Measurements from ENCODE around the gene CAMTA1. TPM values are rescaled to one million over a fixed set of nuclear protein-coding genes. Genes with fewer than 3 reads are reported as not detected.
A peak's percentile ranks its signal among the peaks of the same experiment; 100 is the strongest.

CAMTA1 gene
- total RNA-seq, 1 experiment from 2014 or later = 102 TPM

DNA sequence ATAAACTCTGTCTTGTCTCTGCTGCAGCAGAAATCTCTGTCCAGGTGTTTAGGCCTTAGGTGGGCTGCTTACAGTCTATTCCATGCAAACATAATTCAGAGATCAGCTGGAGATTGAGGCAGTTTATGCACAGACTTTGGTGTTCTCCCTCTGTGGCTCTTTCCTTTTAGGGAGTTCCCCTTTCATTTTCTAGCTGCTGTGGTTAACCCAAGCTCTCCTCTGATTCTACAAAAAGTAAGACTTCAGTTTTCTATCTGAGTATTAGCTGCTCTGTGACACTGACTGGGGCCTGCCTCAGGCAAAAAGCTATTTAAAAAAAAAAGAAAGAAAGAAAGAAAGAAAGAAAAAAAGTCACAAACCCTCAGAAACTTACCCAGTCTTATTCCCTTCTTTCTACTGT lies 211.1 kb downstream of the CAMTA1 start:
- in situ Hi-C loops (cut with HindIII; ENCODE audit: low pct_unique_long_range_greater_than_20kb, low sequenced_read_pairs) = no loop called here
- no peak for DNase-seq (ENCODE audit: low read depth)

DNA sequence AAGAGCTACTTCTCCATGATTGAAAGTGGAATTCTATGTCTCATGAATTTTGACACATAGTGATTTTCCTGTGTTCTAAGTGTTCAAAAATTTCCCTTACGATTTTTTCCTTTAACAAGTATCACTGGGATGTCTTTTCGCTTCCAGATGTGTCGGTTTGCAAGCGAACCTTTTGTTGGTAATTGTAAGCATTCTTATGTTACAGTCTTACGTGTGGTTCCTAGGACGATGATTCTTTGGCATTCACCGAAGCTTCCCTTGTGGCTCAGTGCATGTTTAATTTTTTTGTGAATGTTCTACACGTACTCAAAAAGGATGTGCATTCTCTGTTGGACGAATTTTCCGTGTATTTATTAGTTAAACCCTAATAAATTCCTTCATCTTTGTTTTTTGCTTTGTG lies 211.6 kb downstream of the CAMTA1 start:
- in situ Hi-C loops (cut with HindIII; ENCODE audit: low pct_unique_long_range_greater_than_20kb, low sequenced_read_pairs) = no loop called here
- DNase-seq (ENCODE audit: low read depth) = no peak

DNA sequence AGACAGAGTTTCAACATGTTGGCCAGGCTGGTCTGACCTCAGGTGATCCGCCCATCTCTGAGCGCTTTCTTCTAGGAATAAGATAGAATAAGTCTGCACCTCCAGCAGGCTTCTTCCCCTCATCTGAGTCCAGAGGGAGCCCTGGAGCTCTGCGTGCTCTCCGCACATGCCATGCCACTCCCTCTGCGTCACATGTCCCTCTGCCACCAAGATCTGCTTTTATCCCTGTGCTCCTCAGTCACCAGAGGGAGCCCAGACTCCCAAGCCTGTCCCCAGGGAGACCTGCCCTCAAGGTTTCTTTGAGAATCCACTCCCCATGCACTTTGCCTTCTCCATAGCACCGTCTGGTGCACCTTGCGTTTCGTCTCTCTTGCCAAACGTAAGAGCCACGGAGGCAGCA lies 213.0 kb downstream of the CAMTA1 start:
- DNase-seq (ENCODE audit: low read depth) = peak; percentile 17
- in situ Hi-C loops (cut with HindIII; ENCODE audit: low pct_unique_long_range_greater_than_20kb, low sequenced_read_pairs) = no loop called here

DNA sequence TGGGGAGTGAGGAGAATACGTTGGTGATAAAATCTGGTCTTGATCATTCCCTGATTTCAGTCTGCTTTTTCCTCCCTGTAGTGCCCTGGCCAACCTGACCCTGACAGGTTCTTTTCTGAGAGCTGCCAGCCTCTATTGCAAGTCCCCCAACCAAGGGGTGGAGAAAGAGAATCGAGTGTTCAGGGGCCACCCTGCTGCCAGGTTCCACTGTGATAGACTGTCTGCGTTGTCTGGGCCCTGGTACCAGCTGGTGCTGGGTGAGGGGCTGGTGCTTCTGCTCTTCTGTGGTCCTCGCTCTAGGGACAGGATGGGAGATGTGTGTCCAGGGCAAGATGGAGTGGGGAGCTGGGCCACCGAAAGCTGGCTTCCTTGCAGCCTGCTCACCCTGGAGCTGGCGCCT lies 214.6 kb downstream of the CAMTA1 start:
- DNase-seq (ENCODE audit: low read depth) = no peak
- in situ Hi-C loops (cut with HindIII; ENCODE audit: low pct_unique_long_range_greater_than_20kb, low sequenced_read_pairs) = no loop called here

DNA sequence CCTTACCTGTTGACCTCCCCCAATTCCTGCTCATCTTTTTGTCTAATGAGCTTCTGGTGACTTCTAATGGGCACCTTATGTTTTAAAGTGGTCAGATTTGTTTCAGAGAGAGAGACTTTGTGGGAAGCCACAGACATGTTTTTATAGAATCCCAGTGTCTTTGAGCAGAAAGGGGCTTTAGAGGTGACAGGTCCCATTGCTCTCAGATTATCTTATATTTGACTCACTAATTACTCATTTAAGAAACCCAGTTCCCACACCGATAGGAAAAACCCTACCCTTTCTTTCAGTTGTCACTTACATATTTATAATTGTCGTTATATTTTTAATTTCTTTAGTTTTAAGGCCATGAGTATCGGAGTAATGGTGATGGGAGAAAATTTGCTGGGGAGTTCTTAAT lies 215.5 kb downstream of the CAMTA1 start:
- no peak for DNase-seq (ENCODE audit: low read depth)
- in situ Hi-C loops (cut with HindIII; ENCODE audit: low pct_unique_long_range_greater_than_20kb, low sequenced_read_pairs) = no loop called here

DNA sequence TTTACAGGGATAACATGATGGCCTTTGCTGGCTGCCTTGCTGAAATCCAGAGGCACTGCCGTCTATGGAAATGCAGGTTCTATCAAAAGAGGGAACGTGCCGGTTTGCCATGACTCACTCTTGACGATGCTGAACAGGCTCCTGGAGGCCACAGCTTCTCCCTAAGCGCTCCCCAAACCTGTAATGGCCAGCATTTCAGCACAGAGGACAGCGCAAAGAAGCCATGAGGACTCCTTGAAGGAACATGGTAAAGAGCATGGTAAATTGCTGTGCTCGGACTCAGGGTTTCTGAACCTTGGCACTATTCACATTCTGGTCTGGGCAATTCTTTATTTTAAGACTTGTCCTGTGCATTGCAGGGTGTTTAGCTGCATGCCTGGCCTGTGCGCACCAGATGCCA lies 217.5 kb downstream of the CAMTA1 start:
- in situ Hi-C loops (cut with HindIII; ENCODE audit: low pct_unique_long_range_greater_than_20kb, low sequenced_read_pairs) = no loop called here
- DNase-seq (ENCODE audit: low read depth) = no peak

DNA sequence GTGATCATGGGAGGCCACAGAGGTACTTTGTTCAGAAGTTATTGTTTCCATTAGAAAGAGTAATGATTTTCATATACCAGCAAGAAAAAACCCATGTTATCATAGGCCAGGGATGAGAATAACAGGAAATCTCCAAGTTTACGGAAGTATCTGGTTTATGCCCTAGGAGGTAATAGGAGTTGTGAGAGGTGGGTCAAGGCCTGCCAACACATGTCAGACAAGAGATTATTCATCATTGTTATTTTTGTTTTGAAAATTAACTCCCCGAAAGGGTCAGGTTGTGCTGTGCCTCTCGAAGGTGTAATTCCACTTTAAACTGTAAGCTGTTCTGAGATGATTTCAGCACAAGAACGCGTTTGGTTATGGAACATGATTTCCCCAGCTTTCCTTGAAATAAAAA lies 218.4 kb downstream of the CAMTA1 start:
- no peak for DNase-seq (ENCODE audit: low read depth)
- in situ Hi-C loops (cut with HindIII; ENCODE audit: low pct_unique_long_range_greater_than_20kb, low sequenced_read_pairs) = no loop called here

DNA sequence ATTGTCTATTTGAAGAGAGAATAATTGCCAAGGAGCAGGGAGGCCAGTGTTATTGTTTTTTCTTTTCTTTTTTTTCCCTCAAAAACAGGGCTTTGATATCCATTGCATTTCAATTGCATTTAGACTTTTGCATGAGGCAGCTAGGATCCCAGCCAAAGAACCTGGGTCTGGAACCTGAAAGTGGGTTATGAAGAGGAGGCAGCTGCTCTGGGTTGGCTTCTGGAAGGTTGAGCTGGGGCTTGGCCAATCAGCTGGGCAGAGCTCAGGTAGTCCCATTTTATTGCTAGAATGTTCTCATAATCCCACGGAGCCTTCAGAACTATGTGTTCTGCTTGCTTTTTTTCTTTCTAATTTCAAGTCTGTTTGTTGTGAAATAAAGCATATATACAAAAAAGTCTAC lies 218.9 kb downstream of the CAMTA1 start:
- in situ Hi-C loops (cut with HindIII; ENCODE audit: low pct_unique_long_range_greater_than_20kb, low sequenced_read_pairs) = no loop called here
- no peak for DNase-seq (ENCODE audit: low read depth)

DNA sequence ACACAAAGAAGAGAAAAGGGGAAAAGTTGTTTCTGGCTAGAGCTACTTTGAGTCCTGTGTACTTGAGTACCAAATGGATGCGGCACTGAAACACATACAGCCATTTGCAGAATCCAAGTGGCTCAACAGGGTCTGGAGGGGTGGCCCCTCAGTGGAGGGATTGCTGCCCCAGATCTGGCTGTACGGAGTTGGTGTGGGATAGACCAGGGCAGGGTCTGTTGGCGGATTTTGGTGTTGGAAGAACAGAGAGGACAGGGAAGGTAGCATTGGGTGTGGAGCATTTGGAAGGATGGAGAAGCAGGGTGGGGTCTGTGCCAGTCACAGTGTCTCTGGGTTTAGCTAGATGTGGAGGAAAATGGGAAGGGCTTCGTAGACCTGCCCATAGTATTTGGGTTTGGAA lies 220.5 kb downstream of the CAMTA1 start:
- in situ Hi-C loops (cut with HindIII; ENCODE audit: low pct_unique_long_range_greater_than_20kb, low sequenced_read_pairs) = no loop called here
- DNase-seq (ENCODE audit: low read depth) = no peak

DNA sequence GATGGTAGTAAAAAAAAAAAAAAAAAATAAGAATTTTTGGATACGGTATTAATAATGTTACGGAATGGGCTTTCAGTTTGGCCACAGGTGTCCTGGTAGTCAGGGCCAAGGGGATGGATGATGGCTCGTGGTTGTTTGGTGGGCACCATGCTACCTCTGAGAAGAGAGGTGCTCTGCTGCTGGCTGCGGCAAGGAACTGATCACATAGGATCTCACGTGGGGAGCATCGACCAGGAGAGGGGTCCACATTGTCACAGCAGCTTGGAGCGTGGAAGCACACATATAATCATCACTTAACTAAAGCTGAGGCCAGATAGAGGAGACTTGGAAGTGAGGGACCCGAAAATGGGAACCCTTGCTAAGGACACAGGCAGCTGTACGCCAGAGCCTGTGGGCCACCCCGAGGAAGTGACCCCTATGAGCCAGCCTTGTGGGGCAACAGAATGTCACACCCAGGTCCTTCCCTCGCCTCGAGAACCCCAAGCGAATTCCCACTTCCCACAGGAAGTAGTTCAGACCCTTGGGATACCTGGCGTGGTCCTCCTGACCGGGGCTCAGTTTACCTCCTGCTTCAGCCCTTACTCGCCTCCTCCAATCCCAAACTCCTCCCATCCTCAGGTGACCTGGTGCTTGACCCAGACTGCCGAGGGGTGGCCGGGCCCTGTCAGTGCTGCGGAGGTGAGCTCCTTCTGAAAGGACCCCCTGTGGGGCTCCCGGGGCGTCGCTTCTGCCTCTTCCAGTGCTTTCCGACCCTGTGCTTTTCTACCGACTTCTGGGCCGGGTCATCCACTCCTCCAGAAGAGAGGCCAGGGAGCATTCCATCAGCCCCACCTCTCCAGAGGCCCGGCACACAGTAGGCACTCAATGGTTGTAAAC lies 222.0 kb downstream of the CAMTA1 start:
- in situ Hi-C loops (cut with HindIII; ENCODE audit: low pct_unique_long_range_greater_than_20kb, low sequenced_read_pairs) = no loop called here

DNA sequence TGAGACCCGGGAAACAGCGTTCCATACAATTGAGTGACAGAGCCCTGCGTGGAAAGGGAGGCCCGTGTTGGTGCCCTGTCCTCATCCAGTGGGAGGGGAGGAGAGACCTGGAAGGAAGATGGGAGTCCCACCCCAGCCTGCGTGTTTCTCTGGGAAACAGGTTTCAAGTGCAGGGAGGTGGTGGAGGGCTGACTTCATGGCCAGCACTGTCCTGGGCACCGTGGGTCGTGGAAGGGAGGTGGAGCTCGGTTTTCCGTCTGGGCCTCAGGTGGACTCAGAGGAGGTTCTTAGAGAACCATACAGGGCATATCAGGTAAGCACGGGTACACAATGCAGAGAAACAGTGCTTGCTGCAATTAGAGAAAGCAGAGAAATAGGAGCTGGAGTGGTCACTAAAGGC lies 222.6 kb downstream of the CAMTA1 start:
- DNase-seq (ENCODE audit: low read depth) = no peak
- in situ Hi-C loops (cut with HindIII; ENCODE audit: low pct_unique_long_range_greater_than_20kb, low sequenced_read_pairs) = no loop called here

More for the DNA sequence above, 222.0 kb downstream of the CAMTA1 start:
- no peak for DNase-seq (ENCODE audit: low read depth)

DNA sequence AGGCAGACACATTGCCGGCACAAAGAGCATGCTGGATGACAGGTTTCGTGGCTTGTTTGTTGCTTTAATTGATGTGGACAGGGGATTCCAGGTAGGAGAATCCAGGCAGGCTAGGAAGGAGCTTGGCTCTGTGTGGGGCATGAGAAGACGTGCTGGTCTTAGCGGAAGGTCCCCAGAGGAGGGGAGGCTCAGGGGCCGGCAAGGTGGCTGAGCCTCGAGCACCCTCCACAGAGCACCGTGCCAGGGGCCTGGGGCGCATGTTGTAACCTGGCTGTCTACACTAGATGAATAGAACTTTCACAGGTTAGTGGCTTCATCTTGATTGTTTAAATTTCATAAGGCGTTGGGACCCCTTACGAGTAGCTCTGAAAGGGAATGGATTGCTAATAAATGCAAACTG lies 223.1 kb downstream of the CAMTA1 start:
- DNase-seq (ENCODE audit: low read depth) = no peak
- in situ Hi-C loops (cut with HindIII; ENCODE audit: low pct_unique_long_range_greater_than_20kb, low sequenced_read_pairs) = no loop called here

DNA sequence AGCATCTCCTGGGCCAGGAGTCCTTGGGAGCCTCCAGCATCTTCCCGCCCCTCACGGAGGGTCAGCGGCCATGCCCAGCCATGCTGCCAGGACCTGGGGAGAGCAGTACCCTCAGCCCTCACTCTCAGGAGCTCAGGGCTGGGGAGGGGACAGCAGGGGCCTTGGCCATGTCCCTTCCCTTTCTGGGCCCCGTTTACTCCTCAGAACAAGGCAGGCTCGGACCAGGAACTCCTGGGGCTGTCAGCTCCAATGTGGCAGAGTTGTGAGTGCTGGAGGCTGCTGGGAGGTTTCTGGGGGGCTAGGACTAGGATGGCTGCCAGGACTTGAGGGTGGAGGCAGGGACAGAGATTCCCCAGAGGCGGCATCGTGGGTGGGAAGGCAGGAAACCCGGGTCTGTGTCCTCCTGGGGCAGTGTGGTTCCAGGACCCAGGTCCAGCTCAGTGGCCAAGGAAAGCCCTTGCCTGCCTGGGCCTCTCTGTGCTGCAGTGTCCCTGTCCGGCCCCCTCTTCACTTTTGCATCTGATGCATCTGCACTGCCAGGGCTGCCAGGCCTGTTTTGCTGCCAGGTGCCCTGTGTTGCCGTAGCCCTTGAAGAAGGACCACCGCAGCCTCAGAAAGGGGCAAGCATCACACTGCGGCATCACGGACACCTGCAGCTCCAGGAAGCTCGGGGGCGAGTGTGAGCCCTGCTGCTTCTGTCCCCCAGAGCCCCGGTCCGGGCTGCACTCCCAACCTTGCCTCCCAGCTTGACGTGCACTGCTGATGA lies 223.9 kb downstream of the CAMTA1 start:
- in situ Hi-C loops (cut with HindIII; ENCODE audit: low pct_unique_long_range_greater_than_20kb, low sequenced_read_pairs) = no loop called here
- no peak for DNase-seq (ENCODE audit: low read depth)

DNA sequence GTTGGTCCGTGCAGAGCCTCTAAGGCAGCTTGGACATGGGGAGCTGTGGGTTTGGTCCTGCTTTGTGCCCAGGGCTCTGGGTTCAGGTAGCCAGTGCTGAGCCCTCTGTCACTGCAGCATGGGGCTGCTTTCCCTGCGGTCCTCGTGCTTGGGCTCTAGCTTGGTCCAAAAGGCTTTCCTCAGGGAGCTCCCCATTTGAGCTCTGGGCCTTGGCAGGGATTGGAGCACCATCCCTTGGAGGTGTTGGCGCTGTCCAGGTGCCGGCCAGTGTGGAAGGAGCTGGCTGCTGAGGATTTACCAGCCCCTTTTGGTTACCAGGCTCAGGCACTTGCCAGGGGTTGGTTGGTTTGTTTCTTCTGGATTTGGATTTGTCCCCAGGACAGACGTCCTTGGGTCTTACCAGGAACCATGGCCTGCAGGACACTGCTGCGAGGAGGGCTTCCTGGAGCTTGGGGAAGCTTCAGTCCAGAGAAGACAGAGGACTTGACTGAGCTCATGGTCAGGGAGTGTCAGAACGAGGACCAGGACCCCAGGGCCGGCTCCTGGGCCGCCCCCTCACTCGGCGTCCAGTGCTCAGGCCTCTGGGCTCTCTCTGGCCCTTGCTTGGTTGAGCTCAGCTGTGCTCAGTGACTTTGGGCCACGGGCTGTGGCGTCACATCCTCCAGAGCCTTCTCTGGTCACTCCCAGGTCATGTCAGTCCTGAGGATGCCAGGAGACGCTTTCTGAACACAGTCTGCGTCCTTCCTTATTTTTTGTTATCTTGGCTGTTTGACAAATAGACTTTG lies 224.7 kb downstream of the CAMTA1 start:
- in situ Hi-C loops (cut with HindIII; ENCODE audit: low pct_unique_long_range_greater_than_20kb, low sequenced_read_pairs) = no loop called here
- no peak for DNase-seq (ENCODE audit: low read depth)

DNA sequence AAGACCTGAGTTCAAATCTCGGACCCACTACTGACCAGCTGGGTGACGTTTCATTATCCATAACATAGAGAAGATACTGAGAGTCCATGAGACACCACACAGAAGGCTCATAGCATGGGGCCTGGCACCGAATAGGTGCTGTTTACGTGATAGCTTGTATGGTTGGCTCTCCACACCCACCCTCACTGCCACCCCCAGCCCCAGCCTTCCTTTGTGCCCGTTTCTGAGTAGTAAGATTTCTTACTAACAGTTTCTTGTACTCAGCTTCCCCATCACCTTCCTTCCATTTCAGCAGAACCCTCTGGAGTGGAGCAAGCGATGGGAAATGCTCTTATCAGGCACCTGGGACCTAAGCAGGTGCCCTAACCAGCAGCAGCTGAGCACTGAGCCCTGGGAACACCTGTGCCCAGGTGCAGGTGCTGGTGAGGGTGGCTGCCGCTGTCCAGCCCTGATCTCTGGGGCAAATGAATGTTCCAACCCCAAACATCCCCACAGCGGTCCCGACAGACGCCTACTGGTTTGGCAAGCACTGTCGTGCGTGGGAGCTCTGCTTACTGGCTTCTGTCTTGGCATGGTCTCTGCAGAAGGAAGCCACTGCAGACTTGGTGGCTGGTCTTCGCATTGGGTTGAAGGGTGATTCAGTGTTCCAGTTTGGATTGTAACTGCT lies 225.4 kb downstream of the CAMTA1 start:
- DNase-seq (ENCODE audit: low read depth) = no peak
- in situ Hi-C loops (cut with HindIII; ENCODE audit: low pct_unique_long_range_greater_than_20kb, low sequenced_read_pairs) = no loop called here

DNA sequence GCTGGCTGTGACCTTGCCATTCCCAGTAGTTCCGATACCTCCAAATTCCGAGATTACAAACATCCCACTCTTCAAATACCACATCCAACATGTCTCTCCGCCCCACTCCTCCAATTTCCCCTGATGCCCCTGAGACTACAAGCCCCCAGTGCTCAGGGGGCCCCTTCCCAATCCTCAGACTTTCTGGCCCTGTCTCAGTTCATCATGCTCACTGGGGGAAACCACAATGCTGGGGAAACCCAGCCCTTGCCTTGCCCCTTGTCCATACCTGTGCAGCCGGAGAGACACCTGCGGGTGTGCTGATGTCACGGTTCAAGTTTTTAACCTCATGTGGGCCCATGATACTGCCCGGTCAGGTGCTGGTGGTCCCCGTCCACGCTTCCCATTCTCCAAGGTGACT lies 226.6 kb downstream of the CAMTA1 start:
- no peak for DNase-seq (ENCODE audit: low read depth)
- in situ Hi-C loops (cut with HindIII; ENCODE audit: low pct_unique_long_range_greater_than_20kb, low sequenced_read_pairs) = no loop called here

DNA sequence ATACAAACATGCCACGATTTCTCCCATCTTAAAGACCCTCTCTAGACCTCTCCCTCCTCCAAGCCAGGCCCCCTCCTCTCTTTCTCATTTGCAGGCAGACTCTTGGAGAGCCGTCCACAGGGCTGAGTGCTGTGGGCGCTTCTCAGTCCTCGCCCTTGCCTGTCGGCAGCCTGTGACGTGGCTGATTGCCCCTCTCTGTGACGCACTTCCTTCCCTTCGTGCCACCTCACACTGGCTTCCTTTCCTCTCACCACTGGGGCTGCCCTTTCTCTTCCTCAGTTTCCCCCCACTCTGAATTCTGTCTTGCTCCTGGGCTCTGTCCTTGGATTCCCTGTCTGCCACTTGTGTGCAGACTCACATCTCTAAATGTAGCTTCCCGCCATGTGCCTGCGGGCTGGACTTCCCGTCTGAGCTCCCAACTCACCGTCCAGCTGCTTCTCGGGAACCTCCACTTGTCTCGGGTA lies 227.2 kb downstream of the CAMTA1 start:
- DNase-seq (ENCODE audit: low read depth) = no peak
- in situ Hi-C loops (cut with HindIII; ENCODE audit: low pct_unique_long_range_greater_than_20kb, low sequenced_read_pairs) = no loop called here

DNA sequence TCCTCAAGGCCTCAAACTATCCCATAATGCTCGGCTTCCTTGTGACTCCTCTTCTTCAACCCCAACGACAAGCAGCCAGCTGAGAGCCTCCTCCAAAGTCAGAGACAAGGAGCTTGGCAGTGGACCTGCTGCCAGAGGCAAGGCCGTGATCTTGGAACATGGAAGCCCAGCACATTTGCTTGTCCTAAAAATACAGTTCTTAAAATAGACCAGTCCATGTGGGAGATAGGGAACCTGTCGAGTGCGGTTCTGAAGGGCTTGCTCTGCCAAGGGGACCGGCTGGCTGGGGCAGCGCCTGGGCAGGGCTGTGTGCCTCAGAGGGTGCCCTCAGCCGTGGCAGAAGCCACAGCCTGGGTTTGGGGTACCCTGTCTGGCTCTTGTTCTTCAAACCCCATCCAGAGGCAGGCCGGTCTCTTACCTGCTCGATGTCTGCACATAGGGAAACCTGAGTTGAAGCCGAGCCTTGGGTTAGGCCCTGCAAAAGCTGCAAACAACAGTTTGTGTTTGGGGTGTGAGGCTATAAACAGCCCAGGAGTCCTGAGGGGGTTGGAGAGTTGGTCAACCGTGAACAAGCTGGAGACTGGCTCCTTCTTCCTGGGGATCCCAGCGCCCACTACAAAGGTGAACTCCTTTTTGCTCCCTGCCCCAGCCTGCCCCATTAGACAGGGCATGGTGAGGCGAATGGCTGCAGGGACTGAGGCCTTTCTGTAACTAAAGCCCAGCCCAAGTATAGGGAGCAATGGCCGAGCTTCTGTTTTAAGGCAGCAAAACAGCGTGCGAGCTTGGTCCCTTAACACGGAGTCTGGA lies 228.8 kb downstream of the CAMTA1 start:
- in situ Hi-C loops (cut with HindIII; ENCODE audit: low pct_unique_long_range_greater_than_20kb, low sequenced_read_pairs) = no loop called here

More for the DNA sequence above, 228.8 kb downstream of the CAMTA1 start:
- DNase-seq (ENCODE audit: low read depth) = no peak

Data from Caki2 (cell line).